HEK293 (cell line): ENCODE data around the gene DPF3.

Experiments used
- CTCF ChIA-PET: fragments of 350-600 bp; formaldehyde crosslinking; extraction: SDS; loops from one replicate; lab custom pipeline; 2021; ENCODE audit warnings: antibody characterized with exemption; lab: Yijun Ruan, JAX
- POLR2A ChIA-PET: fragments of 300-600 bp; formaldehyde crosslinking; extraction: SDS; loops from one replicate; lab custom pipeline; 2020; ENCODE audit warnings: antibody characterized with exemption, inconsistent platforms; lab: Yijun Ruan, JAX
- H3K27ac ChIP-seq: fragments of 200-500 bp; sonication (Bioruptor generic); 2 replicates; pipeline ENCODE4 v1.5.1; 2014; ENCODE audit warnings: low read depth, low read length, control low read depth, inconsistent platforms; ENCODE audit errors: extremely low read depth
- H3K36me3 ChIP-seq, 2 experiments: fragments of 200-500 bp in 1 of 2; sonication (Bioruptor generic) in 1 of 2; 1 replicate in 1 of 2; 2 replicates in 1 of 2; pipeline ENCODE4 v1.5.1; 2014 to 2017; ENCODE audit warnings: inconsistent platforms in 2 of 2, low read length in 2 of 2; ENCODE audit not compliant: control insufficient read depth in 2 of 2, insufficient read depth in 1 of 2
- H3K4me1 ChIP-seq: fragments of 200-500 bp; sonication (Bioruptor generic); 2 replicates; pipeline ENCODE4 v1.5.1; 2014; ENCODE audit warnings: mild to moderate bottlenecking, low read length, inconsistent platforms; ENCODE audit not compliant: control insufficient read depth, insufficient read depth
- H3K4me3 ChIP-seq: 2 replicates; pipeline ENCODE4 v1.5.1; 2011; ENCODE audit warnings: low read depth, mild to moderate bottlenecking, control low read depth, low read length, moderate library complexity
- H3K9me3 ChIP-seq: fragments of 200-500 bp; sonication (Bioruptor generic); 2 replicates; pipeline ENCODE4 v1.5.1; 2014; ENCODE audit warnings: low read depth, low read length, inconsistent platforms; ENCODE audit not compliant: control insufficient read depth, insufficient read depth
- AEBP2 ChIP-seq: fragments of 450-650 bp; formaldehyde crosslinking; IDR thresholded peaks from 2 replicates; pipeline ENCODE4 v1.5.1; 2016; ENCODE audit warnings: missing biosample characterization, missing genetic modification characterization, borderline replicate concordance
- MYNN ChIP-seq: fragments of 450-650 bp; formaldehyde crosslinking; IDR thresholded peaks from 2 replicates; pipeline ENCODE4 v1.5.1; 2016; ENCODE audit warnings: missing biosample characterization, missing genetic modification characterization, borderline replicate concordance
- PRDM2 ChIP-seq: fragments of 450-650 bp; formaldehyde crosslinking; IDR thresholded peaks from 2 replicates; pipeline ENCODE4 v1.5.1; 2016; ENCODE audit warnings: missing biosample characterization, missing genetic modification characterization, borderline replicate concordance
- SCRT1 ChIP-seq: fragments of 450-650 bp; formaldehyde crosslinking; IDR thresholded peaks from 2 replicates; pipeline ENCODE4 v1.5.1; 2016; ENCODE audit warnings: missing biosample characterization, missing genetic modification characterization, borderline replicate concordance
- SP7 ChIP-seq: fragments of 450-650 bp; formaldehyde crosslinking; IDR thresholded peaks from 2 replicates; pipeline ENCODE4 v1.5.1; 2016; ENCODE audit warnings: missing biosample characterization, missing genetic modification characterization
- ZBTB17 ChIP-seq: fragments of 450-650 bp; formaldehyde crosslinking; IDR thresholded peaks from 2 replicates; pipeline ENCODE4 v1.5.1; 2016; ENCODE audit warnings: missing biosample characterization, missing genetic modification characterization
- ZBTB44 ChIP-seq: fragments of 450-650 bp; IDR thresholded peaks from 2 replicates; pipeline ENCODE4 v1.5.1; 2018; ENCODE audit warnings: missing biosample characterization, mild to moderate bottlenecking, missing genetic modification characterization
- ZFP69B ChIP-seq: fragments of 450-650 bp; formaldehyde crosslinking; IDR thresholded peaks from 2 replicates; pipeline ENCODE4 v1.5.1; 2016; ENCODE audit warnings: missing biosample characterization, missing genetic modification characterization
- ZNF10 ChIP-seq: fragments of 450-650 bp; formaldehyde crosslinking; IDR thresholded peaks from 2 replicates; pipeline ENCODE4 v1.5.1; 2017; ENCODE audit warnings: missing biosample characterization, missing genetic modification characterization
- ZNF132 ChIP-seq: fragments of 450-650 bp; formaldehyde crosslinking; IDR thresholded peaks from 2 replicates; pipeline ENCODE4 v1.5.1; 2017; ENCODE audit warnings: missing biosample characterization, missing genetic modification characterization, borderline replicate concordance
- ZNF155 ChIP-seq: fragments of 450-650 bp; formaldehyde crosslinking; IDR thresholded peaks from 2 replicates; pipeline ENCODE4 v1.5.1; 2016; ENCODE audit warnings: missing biosample characterization, missing genetic modification characterization
- ZNF169 ChIP-seq: fragments of 450-650 bp; formaldehyde crosslinking; IDR thresholded peaks from 2 replicates; pipeline ENCODE4 v1.5.1; 2016; ENCODE audit warnings: missing biosample characterization, missing genetic modification characterization
- ZNF19 ChIP-seq: fragments of 450-650 bp; formaldehyde crosslinking; IDR thresholded peaks from 2 replicates; pipeline ENCODE4; 2016; ENCODE audit warnings: missing biosample characterization, missing genetic modification characterization, low read depth
- ZNF23 ChIP-seq: fragments of 450-650 bp; formaldehyde crosslinking; IDR thresholded peaks from 2 replicates; pipeline ENCODE4 v1.5.1; 2016; ENCODE audit warnings: missing biosample characterization, missing genetic modification characterization, borderline replicate concordance
- ZNF239 ChIP-seq: fragments of 450-650 bp; formaldehyde crosslinking; IDR thresholded peaks from 2 replicates; pipeline ENCODE4 v1.5.1; 2016; ENCODE audit warnings: missing biosample characterization, missing genetic modification characterization
- ZNF248 ChIP-seq: fragments of 450-650 bp; formaldehyde crosslinking; IDR thresholded peaks from 2 replicates; pipeline ENCODE4 v1.5.1; 2017; ENCODE audit warnings: missing biosample characterization, missing genetic modification characterization
- ZNF366 ChIP-seq: fragments of 450-650 bp; formaldehyde crosslinking; conservative IDR thresholded peaks from 2 replicates; pipeline ENCODE4 v1.5.1; 2016; ENCODE audit warnings: missing biosample characterization, missing genetic modification characterization
- ZNF391 ChIP-seq: fragments of 450-650 bp; formaldehyde crosslinking; IDR thresholded peaks from 2 replicates; pipeline ENCODE4 v1.5.1; 2016; ENCODE audit warnings: low read depth, missing biosample characterization, missing genetic modification characterization, borderline replicate concordance
- ZNF433 ChIP-seq: fragments of 450-650 bp; formaldehyde crosslinking; IDR thresholded peaks from 2 replicates; pipeline ENCODE4 v1.5.1; 2016; ENCODE audit warnings: missing biosample characterization, missing genetic modification characterization, low read depth
- ZNF560 ChIP-seq: fragments of 450-650 bp; formaldehyde crosslinking; IDR thresholded peaks from 2 replicates; pipeline ENCODE4 v1.5.1; 2017; ENCODE audit warnings: missing biosample characterization, missing genetic modification characterization, borderline replicate concordance
- ZNF670 ChIP-seq: fragments of 450-650 bp; formaldehyde crosslinking; IDR thresholded peaks from 2 replicates; pipeline ENCODE4 v1.5.1; 2016; ENCODE audit warnings: missing biosample characterization, missing genetic modification characterization, low read depth
- ZSCAN18 ChIP-seq: fragments of 450-650 bp; formaldehyde crosslinking; IDR thresholded peaks from 2 replicates; pipeline ENCODE4 v1.5.1; 2016; ENCODE audit warnings: missing biosample characterization, missing genetic modification characterization
- ZSCAN23 ChIP-seq: fragments of 450-650 bp; formaldehyde crosslinking; IDR thresholded peaks from 2 replicates; pipeline ENCODE4 v1.5.1; 2016; ENCODE audit warnings: missing biosample characterization, missing genetic modification characterization
- ZSCAN30 ChIP-seq: fragments of 450-650 bp; IDR thresholded peaks from 2 replicates; pipeline ENCODE4 v1.5.1; 2018; ENCODE audit warnings: missing biosample characterization, mild to moderate bottlenecking, missing genetic modification characterization, moderate library complexity

Gene DPF3

GRCh38 chr14:72839753-72840607, 53.9 kb downstream of the DPF3 start:
- Histone ChIP-seq H3K36me3 (no peaks in the 10 kb centered on the region), H3K27ac (no peak overlapping the region), H3K4me1 (no peaks in the 10 kb centered on the region), H3K9me3 (no peaks in the 10 kb centered on the region), H3K4me3 (no peak overlapping the region)
- POLR2A ChIA-PET: no interaction called here
- CTCF ChIA-PET: no interaction called here
- no peak for TF ChIP-seq ZNF169 (tag by site-specific recombination)
- no peak for TF ChIP-seq ZNF560 (tag by site-specific recombination)
- TF ChIP-seq ZNF239 (tag by site-specific recombination): no peak
- TF ChIP-seq ZNF23 (tag by site-specific recombination): no peak
- no peak for TF ChIP-seq AEBP2
- no peak for TF ChIP-seq ZBTB44 (tag by site-specific recombination)
- TF ChIP-seq SCRT1 (tag by site-specific recombination): no peak
- no peak for TF ChIP-seq ZSCAN30
- no peak for TF ChIP-seq ZNF155
- TF ChIP-seq ZNF391: no peak

- CTCF ChIA-PET: no interaction called here
- POLR2A ChIA-PET: no interaction called here
- no peaks in the 10 kb centered on the region for H3K9me3 ChIP-seq
- no peak overlapping the region for H3K4me3 ChIP-seq
- H3K36me3 ChIP-seq: no peaks in the 10 kb centered on the region
- no peak overlapping the region for H3K27ac ChIP-seq
- H3K4me1 ChIP-seq: no peaks in the 10 kb centered on the region
- TF ChIP-seq ZNF670 (tag by site-specific recombination): no peak
- TF ChIP-seq ZNF19 (tag by site-specific recombination): no peak
- TF ChIP-seq ZNF366 (tag by site-specific recombination): no peak
- TF ChIP-seq MYNN: no peak
- TF ChIP-seq ZBTB17: no peak
- no peak for TF ChIP-seq ZNF10 (tag by site-specific recombination)
- no peak for TF ChIP-seq SP7 (tag by site-specific recombination)
- TF ChIP-seq ZFP69B (tag by site-specific recombination): no peak
- no peak for TF ChIP-seq ZSCAN18 (tag by site-specific recombination)
- TF ChIP-seq ZNF132: no peak
- TF ChIP-seq ZSCAN23 (tag by site-specific recombination): no peak
- no peak for TF ChIP-seq ZNF248
- no peak for TF ChIP-seq PRDM2 (tag by site-specific recombination)
- no peak for TF ChIP-seq ZNF433 (tag by site-specific recombination)
Observed at GRCh38 chr14:72839351-72839750, 54.5 kb downstream of the DPF3 start.
